ENCODE data around the gene WDR93.

WDR93 gene

DNA sequence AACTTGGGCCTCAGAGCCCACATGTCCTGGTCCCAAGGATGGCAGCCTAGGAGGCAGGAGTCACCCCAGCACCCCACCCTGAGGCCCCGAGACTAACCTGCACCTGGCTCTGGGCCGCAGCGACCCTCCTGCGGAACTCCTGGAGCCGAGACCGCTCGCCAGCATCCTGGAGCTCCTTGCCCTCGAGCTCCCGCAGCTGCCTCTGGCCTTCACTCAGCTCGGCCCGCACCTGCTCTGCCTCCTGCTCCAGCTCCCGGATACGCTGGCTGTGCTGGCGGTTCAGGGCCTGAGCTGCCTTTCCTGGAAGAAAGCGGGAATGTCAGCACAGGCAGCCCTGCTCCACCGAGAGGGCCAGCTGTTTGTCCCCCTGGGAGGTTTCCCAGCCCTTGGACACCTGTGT lies 48.5 kb upstream of the WDR93 start:
- TF ChIP-seq TOX (CRISPR knock-in tag; IDR thresholded peaks at IDR 0.05; ENCODE audit: borderline replicate concordance) (no peak), ZNF8 (CRISPR knock-in tag; IDR thresholded peaks at IDR 0.05) (no peak), BACH2 (CRISPR knock-in tag; IDR thresholded peaks at IDR 0.05; ENCODE audit: borderline replicate concordance) (no peak), PPARA (CRISPR knock-in tag; IDR thresholded peaks at IDR 0.05; ENCODE audit: borderline replicate concordance) (no peak), ZNF70 (CRISPR knock-in tag; IDR thresholded peaks at IDR 0.05) (no peak), ISL1 (CRISPR knock-in tag; IDR thresholded peaks at IDR 0.05) (no peak), ARNTL (CRISPR knock-in tag; IDR thresholded peaks at IDR 0.05; ENCODE audit: borderline replicate concordance, low read depth) (no peak), SNAI2 (CRISPR knock-in tag; IDR thresholded peaks at IDR 0.05) (no peak)
- TF ChIP-seq, protein P1, sequence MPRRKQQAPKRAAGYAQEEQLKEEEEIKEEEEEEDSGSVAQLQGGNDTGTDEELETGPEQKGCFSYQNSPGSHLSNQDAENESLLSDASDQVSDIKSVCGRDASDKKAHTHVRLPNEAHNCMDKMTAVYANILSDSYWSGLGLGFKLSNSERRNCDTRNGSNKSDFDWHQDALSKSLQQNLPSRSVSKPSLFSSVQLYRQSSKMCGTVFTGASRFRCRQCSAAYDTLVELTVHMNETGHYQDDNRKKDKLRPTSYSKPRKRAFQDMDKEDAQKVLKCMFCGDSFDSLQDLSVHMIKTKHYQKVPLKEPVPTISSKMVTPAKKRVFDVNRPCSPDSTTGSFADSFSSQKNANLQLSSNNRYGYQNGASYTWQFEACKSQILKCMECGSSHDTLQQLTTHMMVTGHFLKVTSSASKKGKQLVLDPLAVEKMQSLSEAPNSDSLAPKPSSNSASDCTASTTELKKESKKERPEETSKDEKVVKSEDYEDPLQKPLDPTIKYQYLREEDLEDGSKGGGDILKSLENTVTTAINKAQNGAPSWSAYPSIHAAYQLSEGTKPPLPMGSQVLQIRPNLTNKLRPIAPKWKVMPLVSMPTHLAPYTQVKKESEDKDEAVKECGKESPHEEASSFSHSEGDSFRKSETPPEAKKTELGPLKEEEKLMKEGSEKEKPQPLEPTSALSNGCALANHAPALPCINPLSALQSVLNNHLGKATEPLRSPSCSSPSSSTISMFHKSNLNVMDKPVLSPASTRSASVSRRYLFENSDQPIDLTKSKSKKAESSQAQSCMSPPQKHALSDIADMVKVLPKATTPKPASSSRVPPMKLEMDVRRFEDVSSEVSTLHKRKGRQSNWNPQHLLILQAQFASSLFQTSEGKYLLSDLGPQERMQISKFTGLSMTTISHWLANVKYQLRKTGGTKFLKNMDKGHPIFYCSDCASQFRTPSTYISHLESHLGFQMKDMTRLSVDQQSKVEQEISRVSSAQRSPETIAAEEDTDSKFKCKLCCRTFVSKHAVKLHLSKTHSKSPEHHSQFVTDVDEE (CRISPR knock-in tag; IDR thresholded peaks at IDR 0.05) = no peak
- TF ChIP-seq, protein P2, sequence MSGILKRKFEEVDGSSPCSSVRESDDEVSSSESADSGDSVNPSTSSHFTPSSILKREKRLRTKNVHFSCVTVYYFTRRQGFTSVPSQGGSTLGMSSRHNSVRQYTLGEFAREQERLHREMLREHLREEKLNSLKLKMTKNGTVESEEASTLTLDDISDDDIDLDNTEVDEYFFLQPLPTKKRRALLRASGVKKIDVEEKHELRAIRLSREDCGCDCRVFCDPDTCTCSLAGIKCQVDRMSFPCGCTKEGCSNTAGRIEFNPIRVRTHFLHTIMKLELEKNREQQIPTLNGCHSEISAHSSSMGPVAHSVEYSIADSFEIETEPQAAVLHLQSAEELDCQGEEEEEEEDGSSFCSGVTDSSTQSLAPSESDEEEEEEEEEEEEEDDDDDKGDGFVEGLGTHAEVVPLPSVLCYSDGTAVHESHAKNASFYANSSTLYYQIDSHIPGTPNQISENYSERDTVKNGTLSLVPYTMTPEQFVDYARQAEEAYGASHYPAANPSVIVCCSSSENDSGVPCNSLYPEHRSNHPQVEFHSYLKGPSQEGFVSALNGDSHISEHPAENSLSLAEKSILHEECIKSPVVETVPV (CRISPR knock-in tag; IDR thresholded peaks at IDR 0.05) = no peak
- TF ChIP-seq, protein P3, sequence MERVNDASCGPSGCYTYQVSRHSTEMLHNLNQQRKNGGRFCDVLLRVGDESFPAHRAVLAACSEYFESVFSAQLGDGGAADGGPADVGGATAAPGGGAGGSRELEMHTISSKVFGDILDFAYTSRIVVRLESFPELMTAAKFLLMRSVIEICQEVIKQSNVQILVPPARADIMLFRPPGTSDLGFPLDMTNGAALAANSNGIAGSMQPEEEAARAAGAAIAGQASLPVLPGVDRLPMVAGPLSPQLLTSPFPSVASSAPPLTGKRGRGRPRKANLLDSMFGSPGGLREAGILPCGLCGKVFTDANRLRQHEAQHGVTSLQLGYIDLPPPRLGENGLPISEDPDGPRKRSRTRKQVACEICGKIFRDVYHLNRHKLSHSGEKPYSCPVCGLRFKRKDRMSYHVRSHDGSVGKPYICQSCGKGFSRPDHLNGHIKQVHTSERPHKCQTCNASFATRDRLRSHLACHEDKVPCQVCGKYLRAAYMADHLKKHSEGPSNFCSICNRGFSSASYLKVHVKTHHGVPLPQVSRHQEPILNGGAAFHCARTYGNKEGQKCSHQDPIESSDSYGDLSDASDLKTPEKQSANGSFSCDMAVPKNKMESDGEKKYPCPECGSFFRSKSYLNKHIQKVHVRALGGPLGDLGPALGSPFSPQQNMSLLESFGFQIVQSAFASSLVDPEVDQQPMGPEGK (CRISPR knock-in tag; IDR thresholded peaks at IDR 0.05; ENCODE audit: borderline replicate concordance) = no peak
- ATAC-seq = no peak

DNA sequence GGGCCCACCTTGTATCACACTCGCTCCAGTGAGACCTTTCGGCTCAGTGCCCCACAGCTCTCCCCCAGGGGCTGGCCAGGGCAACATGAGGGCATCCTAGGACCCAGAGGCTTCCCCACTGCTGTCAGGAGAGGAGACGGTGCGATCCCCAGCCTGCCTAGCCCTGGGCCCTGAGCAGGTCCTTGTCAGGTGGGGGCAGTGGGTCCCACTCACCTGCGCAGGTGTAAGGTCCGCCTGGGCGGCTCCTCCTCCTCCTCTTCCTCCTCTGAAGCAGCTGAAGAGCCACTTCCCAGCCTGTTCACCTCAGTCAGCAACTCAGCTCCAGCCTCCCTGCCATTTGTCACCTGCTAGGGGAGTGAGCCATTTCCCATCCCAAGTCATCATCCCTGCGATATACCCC lies 44.9 kb upstream of the WDR93 start:
- TF ChIP-seq, protein P2 (CRISPR knock-in tag; IDR thresholded peaks at IDR 0.05) = no peak
- TF ChIP-seq RARB (CRISPR knock-in tag; IDR thresholded peaks at IDR 0.05) (no peak), ZC3H10 (CRISPR knock-in tag; IDR thresholded peaks at IDR 0.05) (no peak), PPARA (CRISPR knock-in tag; IDR thresholded peaks at IDR 0.05; ENCODE audit: borderline replicate concordance) (no peak), BACH2 (CRISPR knock-in tag; IDR thresholded peaks at IDR 0.05; ENCODE audit: borderline replicate concordance) (no peak), ZNF70 (CRISPR knock-in tag; IDR thresholded peaks at IDR 0.05) (no peak), ZFP3 (CRISPR knock-in tag; IDR thresholded peaks at IDR 0.05) (no peak)
- TF ChIP-seq, protein P4, sequence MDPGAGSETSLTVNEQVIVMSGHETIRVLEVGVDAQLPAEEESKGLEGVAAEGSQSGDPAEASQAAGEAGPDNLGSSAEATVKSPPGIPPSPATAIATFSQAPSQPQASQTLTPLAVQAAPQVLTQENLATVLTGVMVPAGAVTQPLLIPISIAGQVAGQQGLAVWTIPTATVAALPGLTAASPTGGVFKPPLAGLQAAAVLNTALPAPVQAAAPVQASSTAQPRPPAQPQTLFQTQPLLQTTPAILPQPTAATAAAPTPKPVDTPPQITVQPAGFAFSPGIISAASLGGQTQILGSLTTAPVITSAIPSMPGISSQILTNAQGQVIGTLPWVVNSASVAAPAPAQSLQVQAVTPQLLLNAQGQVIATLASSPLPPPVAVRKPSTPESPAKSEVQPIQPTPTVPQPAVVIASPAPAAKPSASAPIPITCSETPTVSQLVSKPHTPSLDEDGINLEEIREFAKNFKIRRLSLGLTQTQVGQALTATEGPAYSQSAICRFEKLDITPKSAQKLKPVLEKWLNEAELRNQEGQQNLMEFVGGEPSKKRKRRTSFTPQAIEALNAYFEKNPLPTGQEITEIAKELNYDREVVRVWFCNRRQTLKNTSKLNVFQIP (CRISPR knock-in tag; IDR thresholded peaks at IDR 0.05; ENCODE audit: borderline replicate concordance, low read depth) = no peak
- TF ChIP-seq, protein P3 (CRISPR knock-in tag; IDR thresholded peaks at IDR 0.05; ENCODE audit: borderline replicate concordance) = no peak
- TF ChIP-seq, protein P5, sequence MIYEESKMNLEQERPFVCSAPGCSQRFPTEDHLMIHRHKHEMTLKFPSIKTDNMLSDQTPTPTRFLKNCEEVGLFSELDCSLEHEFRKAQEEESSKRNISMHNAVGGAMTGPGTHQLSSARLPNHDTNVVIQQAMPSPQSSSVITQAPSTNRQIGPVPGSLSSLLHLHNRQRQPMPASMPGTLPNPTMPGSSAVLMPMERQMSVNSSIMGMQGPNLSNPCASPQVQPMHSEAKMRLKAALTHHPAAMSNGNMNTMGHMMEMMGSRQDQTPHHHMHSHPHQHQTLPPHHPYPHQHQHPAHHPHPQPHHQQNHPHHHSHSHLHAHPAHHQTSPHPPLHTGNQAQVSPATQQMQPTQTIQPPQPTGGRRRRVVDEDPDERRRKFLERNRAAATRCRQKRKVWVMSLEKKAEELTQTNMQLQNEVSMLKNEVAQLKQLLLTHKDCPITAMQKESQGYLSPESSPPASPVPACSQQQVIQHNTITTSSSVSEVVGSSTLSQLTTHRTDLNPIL (CRISPR knock-in tag; IDR thresholded peaks at IDR 0.05; ENCODE audit: low read depth) = no peak
- no peak for ATAC-seq

All from SK-N-SH treated with all-trans-retinoic acid at 6 μM for 48 hours (cell line).